OCI-LY7 (cell line): Measurements from ENCODE around the gene E2F8.

Experiments
- EZH2phosphoT487 ChIP-seq: fragments of 200-600 bp; sonication (generic); IDR thresholded peaks from 2 replicates; pipeline ENCODE4 v1.6.1; 2018; ENCODE audit warnings: low read depth, borderline replicate concordance, mild to moderate bottlenecking, mixed run types, antibody characterized with exemption, low read length, moderate library complexity, mixed read lengths
- TF ChIP-seq, protein P1 (sequence below): fragments of 200-600 bp; sonication (generic); conservative IDR thresholded peaks from 2 replicates; pipeline ENCODE4 v1.5.1; 2014; ENCODE audit warnings: mild to moderate bottlenecking, antibody characterized with exemption, low read length, moderate library complexity, mixed read lengths

DNA sequence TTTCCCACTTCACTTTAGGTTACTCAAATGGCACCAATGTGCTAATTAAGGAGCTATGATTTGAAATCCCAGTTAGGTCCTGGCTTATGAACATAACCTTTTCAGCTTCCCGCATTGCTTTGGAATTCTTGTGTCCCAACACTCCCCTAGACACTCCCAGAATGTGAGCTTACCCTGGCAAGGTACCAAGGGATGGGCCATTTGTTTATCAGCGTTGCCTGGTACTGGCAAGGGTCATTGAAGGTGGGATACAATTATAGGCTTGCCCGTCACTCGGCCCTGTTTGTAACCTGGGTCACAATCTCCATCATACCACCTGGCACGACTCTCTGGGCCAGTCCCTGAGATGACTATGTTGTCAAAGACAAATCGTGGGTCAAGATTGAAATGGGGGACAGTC lies 44.3 kb downstream of the E2F8 start:
- TF ChIP-seq, protein P1, sequence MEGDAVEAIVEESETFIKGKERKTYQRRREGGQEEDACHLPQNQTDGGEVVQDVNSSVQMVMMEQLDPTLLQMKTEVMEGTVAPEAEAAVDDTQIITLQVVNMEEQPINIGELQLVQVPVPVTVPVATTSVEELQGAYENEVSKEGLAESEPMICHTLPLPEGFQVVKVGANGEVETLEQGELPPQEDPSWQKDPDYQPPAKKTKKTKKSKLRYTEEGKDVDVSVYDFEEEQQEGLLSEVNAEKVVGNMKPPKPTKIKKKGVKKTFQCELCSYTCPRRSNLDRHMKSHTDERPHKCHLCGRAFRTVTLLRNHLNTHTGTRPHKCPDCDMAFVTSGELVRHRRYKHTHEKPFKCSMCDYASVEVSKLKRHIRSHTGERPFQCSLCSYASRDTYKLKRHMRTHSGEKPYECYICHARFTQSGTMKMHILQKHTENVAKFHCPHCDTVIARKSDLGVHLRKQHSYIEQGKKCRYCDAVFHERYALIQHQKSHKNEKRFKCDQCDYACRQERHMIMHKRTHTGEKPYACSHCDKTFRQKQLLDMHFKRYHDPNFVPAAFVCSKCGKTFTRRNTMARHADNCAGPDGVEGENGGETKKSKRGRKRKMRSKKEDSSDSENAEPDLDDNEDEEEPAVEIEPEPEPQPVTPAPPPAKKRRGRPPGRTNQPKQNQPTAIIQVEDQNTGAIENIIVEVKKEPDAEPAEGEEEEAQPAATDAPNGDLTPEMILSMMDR: no peak
- TF ChIP-seq EZH2phosphoT487: no peak
